ENCODE data around the gene PAPPA2. TPM values are rescaled to one million over a fixed set of nuclear protein-coding genes. Genes with fewer than 3 reads are reported as not detected.

Gene PAPPA2
- total RNA-seq, 2 donors from 2014 or later: 1.3 TPM; not detected in 1

GRCh38 chr1:176785056-176785455, 322.1 kb downstream of the PAPPA2 start:
- no peak overlapping the region for H3K27ac ChIP-seq (ENCODE audit: low read depth, low read length)
- H3K4me1 Mint-ChIP-seq: peaks cover 12% of the 10 kb centered on the region
- no peaks in the 10 kb centered on the region for H3K36me3 Mint-ChIP-seq (ENCODE audit: low read depth)
- no peaks in the 10 kb centered on the region for H3K27me3 Mint-ChIP-seq (ENCODE audit: insufficient read depth)
- peak; percentile 32 for DNase-seq
- no peaks in the 10 kb centered on the region for H3K36me3 ChIP-seq (ENCODE audit: control insufficient read depth, insufficient read depth, low read length)
- H3K4me3 ChIP-seq (ENCODE audit: low read length): no peak overlapping the region
- TF ChIP-seq CTCF (conservative IDR thresholded peaks at IDR 0.05): no peak
- H3K9ac ChIP-seq (ENCODE audit: extremely low read depth, low read length, poor library complexity, severe bottlenecking): no peak overlapping the region
- no peaks in the 10 kb centered on the region for H3K27me3 ChIP-seq (ENCODE audit: control insufficient read depth, insufficient read depth, low read length, poor library complexity, severe bottlenecking)
- no peaks in the 10 kb centered on the region for H3K4me1 ChIP-seq (ENCODE audit: control insufficient read depth, insufficient read depth, low read length)
- WGBS, 2 experiments (ENCODE audit: insufficient coverage in 1 of 2, insufficient read length in 1 of 2): 92 to 95% methylated on average over 4 to 6 of the region's 6 CpGs
- no peak overlapping the region for H3K4me3 Mint-ChIP-seq
- no peak overlapping the region for H3K27ac Mint-ChIP-seq
- H3K9me3 Mint-ChIP-seq: no peaks in the 10 kb centered on the region
- H3K9me3 ChIP-seq (ENCODE audit: control insufficient read depth, low read length): no peaks in the 10 kb centered on the region

- Histone ChIP-seq H3K27me3 (ENCODE audit: control insufficient read depth, insufficient read depth, low read length, poor library complexity, severe bottlenecking) (no peaks in the 10 kb centered on the region), H3K27ac (ENCODE audit: low read depth, low read length) (no peak overlapping the region), H3K9me3 (ENCODE audit: control insufficient read depth, low read length) (no peaks in the 10 kb centered on the region), H3K4me1 (ENCODE audit: control insufficient read depth, insufficient read depth, low read length) (no peaks in the 10 kb centered on the region), H3K9ac (ENCODE audit: extremely low read depth, low read length, poor library complexity, severe bottlenecking) (no peak overlapping the region), H3K4me3 (ENCODE audit: low read length) (no peak overlapping the region), H3K36me3 (ENCODE audit: control insufficient read depth, insufficient read depth, low read length) (no peaks in the 10 kb centered on the region)
- WGBS, 2 experiments (ENCODE audit: insufficient coverage in 1 of 2, insufficient read length in 1 of 2): 57 to 66% methylated on average over 5 of the region's 5 CpGs
- H3K36me3 Mint-ChIP-seq (ENCODE audit: low read depth): no peaks in the 10 kb centered on the region
- H3K4me1 Mint-ChIP-seq: peaks cover 8% of the 10 kb centered on the region
- TF ChIP-seq CTCF (conservative IDR thresholded peaks at IDR 0.05): peak; percentile 38
- peak; percentile 50 for DNase-seq
- H3K27ac Mint-ChIP-seq: no peak overlapping the region
- no peaks in the 10 kb centered on the region for H3K9me3 Mint-ChIP-seq
- no peak overlapping the region for H3K4me3 Mint-ChIP-seq
- no peaks in the 10 kb centered on the region for H3K27me3 Mint-ChIP-seq (ENCODE audit: insufficient read depth)
Observed at GRCh38 chr1:176785791-176786190, 322.8 kb downstream of the PAPPA2 start.

- Histone ChIP-seq H3K4me1 (ENCODE audit: control insufficient read depth, insufficient read depth, low read length) (no peaks in the 10 kb centered on the region), H3K4me3 (ENCODE audit: low read length) (no peak overlapping the region), H3K27me3 (ENCODE audit: control insufficient read depth, insufficient read depth, low read length, poor library complexity, severe bottlenecking) (no peaks in the 10 kb centered on the region), H3K9me3 (ENCODE audit: control insufficient read depth, low read length) (no peaks in the 10 kb centered on the region), H3K36me3 (ENCODE audit: control insufficient read depth, insufficient read depth, low read length) (no peaks in the 10 kb centered on the region), H3K9ac (ENCODE audit: extremely low read depth, low read length, poor library complexity, severe bottlenecking) (no peak overlapping the region), H3K27ac (ENCODE audit: low read depth, low read length) (no peak overlapping the region)
- no peak overlapping the region for H3K4me3 Mint-ChIP-seq
- TF ChIP-seq CTCF (conservative IDR thresholded peaks at IDR 0.05): no peak
- H3K4me1 Mint-ChIP-seq: peaks cover 8% of the 10 kb centered on the region
- H3K27ac Mint-ChIP-seq: no peak overlapping the region
- peak; percentile 42 for DNase-seq
- H3K9me3 Mint-ChIP-seq: no peaks in the 10 kb centered on the region
- H3K27me3 Mint-ChIP-seq (ENCODE audit: insufficient read depth): no peaks in the 10 kb centered on the region
- WGBS, 2 experiments (ENCODE audit: insufficient coverage in 1 of 2, insufficient read length in 1 of 2): 89 to 100% methylated on average over 2 to 4 of the region's 4 CpGs
- H3K36me3 Mint-ChIP-seq (ENCODE audit: low read depth): no peaks in the 10 kb centered on the region
Observed at GRCh38 chr1:176786274-176786673, 323.3 kb downstream of the PAPPA2 start.

Measured in endodermal cell (in vitro differentiated cells).